Transverse colon (tissue), 4 donors: Measurements from ENCODE around the gene PLEKHG2. TPM values are rescaled to one million over a fixed set of nuclear protein-coding genes. Genes with fewer than 3 reads are reported as not detected.

Source experiments
- DNase-seq: peaks from one replicate; pipeline ENCODE4 v3.0.0-alpha.2; 2019
- H3K27ac ChIP-seq, 4 donors: fragments of 200-600 bp; sonication (generic); 2 replicates each; pipeline ENCODE4 v1.5.1; 2016 to 2018; ENCODE audit warnings: inconsistent platforms in 4 of 4
- H3K27me3 ChIP-seq: fragments of 200-600 bp; sonication (generic); 2 replicates; pipeline ENCODE4 v1.5.1; 2017; ENCODE audit warnings: inconsistent platforms
- H3K36me3 ChIP-seq, 4 donors: fragments of 200-600 bp; sonication (generic); 2 replicates each; pipeline ENCODE4 v1.5.1; 2017 to 2019; ENCODE audit warnings: inconsistent platforms in 4 of 4
- H3K4me1 ChIP-seq, 4 donors: fragments of 200-600 bp; sonication (generic); 2 replicates each; pipeline ENCODE4 v1.5.1; 2017 to 2020; ENCODE audit warnings: inconsistent platforms in 4 of 4
- H3K4me3 ChIP-seq, 4 donors: fragments of 200-600 bp; sonication (generic); 1 replicate in 1 of 4; 2 replicates in 3 of 4; pipeline versions ENCODE4 v1.5.1 to v1.6.1; 2017 to 2019; ENCODE audit warnings: inconsistent platforms in 4 of 4
- H3K9me3 ChIP-seq, 2 donors: fragments of 200-600 bp; sonication (generic); 2 replicates each; pipeline ENCODE4 v1.5.1; 2017 to 2019; ENCODE audit warnings: inconsistent platforms in 2 of 2
- CTCF ChIP-seq, 5 experiments: fragments of 200-600 bp in 3 of 5; fragments of 450-650 bp in 2 of 5; sonication (generic) in 3 of 5; IDR thresholded peaks; 1 replicate in 2 of 5; 2 replicates in 3 of 5; pipeline ENCODE4 v1.5.1; 2016 to 2017; ENCODE audit warnings: antibody characterized with exemption in 5 of 5, inconsistent platforms in 3 of 5, mild to moderate bottlenecking in 2 of 5, moderate library complexity in 1 of 5
- EP300 ChIP-seq: sonication (generic); formaldehyde crosslinking; IDR thresholded peaks from one replicate; pipeline ENCODE4 v1.6.1; 2017; ENCODE audit warnings: antibody characterized with exemption, low read depth
- POLR2A ChIP-seq: fragments of 450-650 bp; IDR thresholded peaks from one replicate; pipeline ENCODE4 v1.6.1; 2016; ENCODE audit warnings: antibody characterized with exemption, mild to moderate bottlenecking, moderate library complexity
- POLR2AphosphoS5 ChIP-seq, 3 donors: sonication (generic); formaldehyde crosslinking; IDR thresholded peaks; one replicate each; pipeline ENCODE4 v1.6.1; 2016; ENCODE audit warnings: antibody characterized with exemption in 3 of 3
- WGBS, 2 donors: methylation state at CpG; one replicate each; pipeline ENCODE4 v1.1.5; 2018; ENCODE audit warnings: low coverage in 1 of 2; 5-methylcytosine and 5-hydroxymethylcytosine counted together
- in situ Hi-C, 4 donors: fragments of 200-750 bp; cut with MboI; loops; one replicate each; pipeline versions ENCODE4 v1.15.0 to v1.15.1; 2017; ENCODE audit warnings: low sequenced_read_pairs in 3 of 4, low pct_ligation_motif_present in 1 of 4, low pct_unique_long_range_greater_than_20kb in 1 of 4
- intact Hi-C: fragments of 100-400 bp; cut with DNase I; formaldehyde crosslinking; loops from one replicate; pipeline ENCODE4 v1.15.1; 2023; ENCODE audit warnings: low total_unique reads
- total RNA-seq, 4 donors: library from RNA; depleted of rRNA; stranded (reverse); fragments of >200 nt; gene quantifications; one replicate each; pipeline ENCODE4 v1.1.0, GENCODE V29; 2016

PLEKHG2 gene
- total RNA-seq, 4 donors from 2014 or later: 6.1 to 27.7 (median 11.9) TPM

GRCh38 chr19:39436350-39436716 is 23.9 kb downstream of the PLEKHG2 start:
- no peak for DNase-seq
- 19% methylated on average over 2 of the region's 2 CpGs; no CpG with 5 or more reads in 1 of the 2 donors for WGBS, 2 donors
- no peaks in the 10 kb centered on the region for H3K27me3 ChIP-seq
- peaks cover 0 to 26% (median 10%) of the 10 kb centered on the region in 4 donors for H3K36me3 ChIP-seq
- peak overlapping the region; percentile 21 to 99 (median 90) for H3K4me3 ChIP-seq
- intact Hi-C loops (no loop called here), in situ Hi-C loops (loop anchor here in 1 of 4 donors (25.0 kb wide), 1 partner anchor 101 kb away; the partner anchor contains the start of genes EID2 and EID2B)
- H3K9me3 ChIP-seq: no peaks in the 10 kb centered on the region
- H3K4me1 ChIP-seq: peaks cover 20 to 34% (median 30%) of the 10 kb centered on the region in 4 donors
- TF ChIP-seq EP300 (no peak), POLR2A (no peak), POLR2AphosphoS5 (IDR thresholded peaks at IDR 0.05) (no peak), CTCF (IDR thresholded peaks at IDR 0.05) (no peak)
- H3K27ac ChIP-seq: peak overlapping the region; percentile 90 to 97 (median 92)

- in situ Hi-C loops (loop anchor here in 1 of 4 donors (25.0 kb wide), 1 partner anchor 99 kb away; the partner anchor contains the start of genes EID2 and EID2B), intact Hi-C loops (no loop called here)
- H3K4me3 ChIP-seq: no peak overlapping the region
- H3K27ac ChIP-seq: no peak overlapping the region
- no peak for DNase-seq
- TF ChIP-seq POLR2AphosphoS5 (IDR thresholded peaks at IDR 0.05) (no peak), CTCF (IDR thresholded peaks at IDR 0.05) (no peak), POLR2A (no peak), EP300 (no peak)
- H3K9me3 ChIP-seq: no peaks in the 10 kb centered on the region
- no peaks in the 10 kb centered on the region for H3K27me3 ChIP-seq
- WGBS, 2 donors: 85 to 87% methylated on average over 9 of the region's 9 CpGs
- peaks cover 20 to 32% (median 26%) of the 10 kb centered on the region in 4 donors for H3K4me1 ChIP-seq
- peaks cover 0 to 9% (median 4%) of the 10 kb centered on the region in 4 donors for H3K36me3 ChIP-seq
Measured at GRCh38 chr19:39438270-39438934, 25.9 kb downstream of the PLEKHG2 start.

GRCh38 chr19:39444598-39445195 is 32.2 kb downstream of the PLEKHG2 start:
- WGBS, 2 donors: 3 to 6% methylated on average over 12 to 17 of the region's 17 CpGs
- intact Hi-C loops: no loop called here
- H3K4me3 ChIP-seq: peak overlapping the region; percentile 61 to 95 (median 91)
- peak overlapping the region; percentile 88 to 98 (median 96) for H3K27ac ChIP-seq
- no peak for DNase-seq
- peaks cover 13 to 42% (median 26%) of the 10 kb centered on the region in 4 donors for H3K4me1 ChIP-seq
- H3K9me3 ChIP-seq: no peaks in the 10 kb centered on the region
- TF ChIP-seq EP300: no peak
- TF ChIP-seq POLR2A: no peak
- no peak for TF ChIP-seq POLR2AphosphoS5 (IDR thresholded peaks at IDR 0.05)
- no peak for TF ChIP-seq CTCF (IDR thresholded peaks at IDR 0.05)
- in situ Hi-C loops: loop anchor here in 3 of 4 donors (5.0 to 25.0 kb wide), 3 partner anchors 88 to 93 kb away; partner anchors contain the start of genes EID2B (in 3 of the 3) and EID2 (in 1 of the 3)
- H3K27me3 ChIP-seq: no peaks in the 10 kb centered on the region
- no peaks in the 10 kb centered on the region for H3K36me3 ChIP-seq
